CD14-positive monocyte (primary cell): ENCODE data around the gene PPFIA1. TPM values are rescaled to one million over a fixed set of nuclear protein-coding genes. Genes with fewer than 3 reads are reported as not detected.

ENCODE experiments used
- DNase-seq, 3 donors: peaks; one replicate each; pipeline ENCODE4 v3.0.0-alpha.2; 2011 to 2022
- H2AFZ ChIP-seq: 2 replicates; pipeline ENCODE4 v1.6.0; 2012; ENCODE audit warnings: mild to moderate bottlenecking, low read depth, low read length, inconsistent platforms; ENCODE audit not compliant: insufficient read depth, poor library complexity, severe bottlenecking
- H3K27ac ChIP-seq, 2 donors: 1 replicate in 1 of 2; 2 replicates in 1 of 2; pipeline ENCODE4 v1.5.1; 2012 to 2013; ENCODE audit warnings: low read length in 2 of 2, control low read depth in 1 of 2, inconsistent platforms in 1 of 2, low read depth in 1 of 2, mild to moderate bottlenecking in 1 of 2
- H3K27me3 ChIP-seq, 2 donors: one replicate each; pipeline versions ENCODE4 v1.6.0 to v1.6.1; 2011 to 2013; ENCODE audit warnings: low read length in 2 of 2; ENCODE audit not compliant: control insufficient read depth in 2 of 2, insufficient read depth in 2 of 2
- H3K36me3 ChIP-seq, 2 donors: replicated peaks in 1 of 2; 1 replicate in 1 of 2; 2 replicates in 1 of 2; pipeline versions ENCODE4 v1.5.1 to v1.6.1; 2012 to 2013; ENCODE audit warnings: low read length in 2 of 2, control low read depth in 1 of 2, inconsistent platforms in 1 of 2, mild to moderate bottlenecking in 1 of 2; ENCODE audit not compliant: insufficient read depth in 2 of 2, control insufficient read depth in 1 of 2
- H3K4me1 ChIP-seq, 2 donors: 1 replicate in 1 of 2; 2 replicates in 1 of 2; pipeline versions ENCODE4 v1.5.1 to v1.6.1; 2012 to 2013; ENCODE audit warnings: low read length in 2 of 2, control low read depth in 1 of 2, inconsistent platforms in 1 of 2, mild to moderate bottlenecking in 1 of 2, moderate library complexity in 1 of 2; ENCODE audit not compliant: insufficient read depth in 2 of 2, control insufficient read depth in 1 of 2
- H3K4me2 ChIP-seq: replicated peaks from 2 replicates; pipeline ENCODE3; 2012; ENCODE audit warnings: low read length, moderate library complexity, mild to moderate bottlenecking; ENCODE audit not compliant: poor library complexity, severe bottlenecking; ENCODE audit errors: extremely low read depth
- H3K4me3 ChIP-seq, 3 experiments: fragments of 200-600 bp in 1 of 3; sonication (generic) in 1 of 3; replicated peaks in 1 of 3; 1 replicate in 2 of 3; 2 replicates in 1 of 3; pipeline ENCODE4 v1.5.1; 2011 to 2013; ENCODE audit warnings: low read length in 3 of 3, mild to moderate bottlenecking in 3 of 3, control low read depth in 2 of 3, low read depth in 2 of 3, inconsistent platforms in 1 of 3, moderate library complexity in 1 of 3
- H3K79me2 ChIP-seq: 2 replicates; pipeline ENCODE4 v1.6.0; 2012; ENCODE audit warnings: mild to moderate bottlenecking, control low read depth, inconsistent platforms, low read length, moderate library complexity; ENCODE audit not compliant: insufficient read depth
- H3K9ac ChIP-seq: 2 replicates; pipeline ENCODE4 v1.6.0; 2017; ENCODE audit warnings: low read length, mild to moderate bottlenecking; ENCODE audit not compliant: insufficient read depth, poor library complexity, severe bottlenecking
- H3K9me3 ChIP-seq, 2 donors: replicated peaks in 1 of 2; 1 replicate in 1 of 2; 2 replicates in 1 of 2; pipeline versions ENCODE4 v1.5.1 to v1.6.1; 2012 to 2013; ENCODE audit warnings: low read length in 2 of 2, control low read depth in 1 of 2; ENCODE audit not compliant: control insufficient read depth in 1 of 2, insufficient read depth in 1 of 2
- H4K20me1 ChIP-seq: 2 replicates; pipeline ENCODE4 v1.6.0; 2012; ENCODE audit warnings: mild to moderate bottlenecking, low read length, control low read depth, moderate library complexity; ENCODE audit not compliant: insufficient read depth
- H3K27ac Mint-ChIP-seq, 7 donors: one replicate each; pipeline ENCODE4 v1.8.0; 2020; ENCODE audit warnings: mild to moderate bottlenecking in 7 of 7, mixed read lengths in 7 of 7, moderate library complexity in 6 of 7, inconsistent platforms in 2 of 7
- H3K27me3 Mint-ChIP-seq, 3 donors: one replicate each; pipeline ENCODE4 v1.8.0; 2021 to 2022; ENCODE audit warnings: low read depth in 3 of 3, mild to moderate bottlenecking in 3 of 3, mixed read lengths in 3 of 3, moderate library complexity in 3 of 3, inconsistent platforms in 1 of 3
- H3K36me3 Mint-ChIP-seq, 2 donors: one replicate each; pipeline ENCODE4 v1.8.0; 2020; ENCODE audit warnings: mixed read lengths in 2 of 2, inconsistent platforms in 1 of 2, mild to moderate bottlenecking in 1 of 2
- H3K4me1 Mint-ChIP-seq: one replicate; pipeline ENCODE4 v1.8.0; 2020; ENCODE audit warnings: mild to moderate bottlenecking, mixed read lengths
- H3K4me3 Mint-ChIP-seq, 2 donors: one replicate each; pipeline ENCODE4 v1.8.0; 2020; ENCODE audit warnings: mild to moderate bottlenecking in 2 of 2, mixed read lengths in 2 of 2, moderate library complexity in 1 of 2
- H3K9me3 Mint-ChIP-seq, 7 donors: one replicate each; pipeline ENCODE4 v1.8.0; 2020 to 2022; ENCODE audit warnings: mixed read lengths in 7 of 7, mild to moderate bottlenecking in 6 of 7, moderate library complexity in 6 of 7, inconsistent platforms in 2 of 7
- WGBS: methylation state at CpG from one replicate; pipeline ENCODE4 v1.1.5; 2013; ENCODE audit warnings: missing lambda C conversion rate; ENCODE audit not compliant: insufficient coverage; 5-methylcytosine and 5-hydroxymethylcytosine counted together
- intact Hi-C, 2 donors: fragments of 100-400 bp; cut with micrococcal nuclease; formaldehyde crosslinking; loops; one replicate each; pipeline versions ENCODE4 v1.15.0 to v1.15.1; 2023
- polyA plus RNA-seq, 3 donors: library from polyadenylated mRNA; depleted of rRNA in 1 of 3; unstranded in 2 of 3; stranded (reverse) in 1 of 3; fragments of 300-500 nt in 2 of 3; fragments of >200 nt in 1 of 3; fragmentation: Illumina TruSeq in 2 of 3; gene quantifications; 1 replicate in 2 of 3; 2 replicates in 1 of 3; pipeline ENCODE4 v1.2.3, GENCODE V29; 2012 to 2021
- TF ChIP-seq, protein P1 (sequence below): fragments of 200-600 bp; IDR thresholded peaks from one replicate; pipeline ENCODE4 v1.8.0; 2022; ENCODE audit warnings: antibody characterized with exemption, mild to moderate bottlenecking

PPFIA1 gene
- polyA plus RNA-seq, 3 donors = 7.5 to 65.7 (median 15.5) TPM

DNA sequence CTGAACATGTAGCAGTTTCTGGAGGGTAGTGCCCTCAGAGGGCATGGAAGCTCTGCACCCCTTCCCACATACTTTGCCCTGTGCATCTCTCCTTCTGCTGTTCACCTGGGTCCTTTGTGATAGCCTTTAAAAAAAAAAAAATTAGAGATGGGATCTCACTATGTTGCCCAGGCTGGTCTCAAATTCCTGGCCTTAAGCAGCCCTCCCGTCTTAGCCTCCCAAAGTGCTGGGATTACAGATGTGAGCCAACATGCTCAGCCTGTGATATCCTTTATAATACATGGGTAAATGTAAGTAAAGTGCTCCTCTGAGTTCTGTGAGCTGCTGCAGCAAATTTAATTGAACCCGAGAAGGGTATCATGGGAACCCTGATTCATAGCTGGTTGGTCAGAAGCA lies 33.7 kb downstream of the PPFIA1 start:
- Histone ChIP-seq H3K79me2 (peaks cover 55% of the 10 kb centered on the region), H3K27me3 (no peaks in the 10 kb centered on the region), H4K20me1 (peaks cover 65% of the 10 kb centered on the region), H3K9me3 (no peaks in the 10 kb centered on the region), H3K4me2 (no peak overlapping the region), H3K4me1 (no peaks in the 10 kb centered on the region), H3K4me3 (no peak overlapping the region), H3K36me3 (peaks cover 26 to 94% of the 10 kb centered on the region in 2 donors), H2AFZ (no peak overlapping the region), H3K27ac (peak overlapping the region in 1 of 2 donors; percentile 3), H3K9ac (no peak overlapping the region)
- peaks cover 8% of the 10 kb centered on the region for H3K4me1 Mint-ChIP-seq
- TF ChIP-seq, protein P1, sequence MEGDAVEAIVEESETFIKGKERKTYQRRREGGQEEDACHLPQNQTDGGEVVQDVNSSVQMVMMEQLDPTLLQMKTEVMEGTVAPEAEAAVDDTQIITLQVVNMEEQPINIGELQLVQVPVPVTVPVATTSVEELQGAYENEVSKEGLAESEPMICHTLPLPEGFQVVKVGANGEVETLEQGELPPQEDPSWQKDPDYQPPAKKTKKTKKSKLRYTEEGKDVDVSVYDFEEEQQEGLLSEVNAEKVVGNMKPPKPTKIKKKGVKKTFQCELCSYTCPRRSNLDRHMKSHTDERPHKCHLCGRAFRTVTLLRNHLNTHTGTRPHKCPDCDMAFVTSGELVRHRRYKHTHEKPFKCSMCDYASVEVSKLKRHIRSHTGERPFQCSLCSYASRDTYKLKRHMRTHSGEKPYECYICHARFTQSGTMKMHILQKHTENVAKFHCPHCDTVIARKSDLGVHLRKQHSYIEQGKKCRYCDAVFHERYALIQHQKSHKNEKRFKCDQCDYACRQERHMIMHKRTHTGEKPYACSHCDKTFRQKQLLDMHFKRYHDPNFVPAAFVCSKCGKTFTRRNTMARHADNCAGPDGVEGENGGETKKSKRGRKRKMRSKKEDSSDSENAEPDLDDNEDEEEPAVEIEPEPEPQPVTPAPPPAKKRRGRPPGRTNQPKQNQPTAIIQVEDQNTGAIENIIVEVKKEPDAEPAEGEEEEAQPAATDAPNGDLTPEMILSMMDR = no peak
- H3K27ac Mint-ChIP-seq = peak overlapping the region in 2 of 7 donors; percentile 16 to 46
- no peaks in the 10 kb centered on the region for H3K9me3 Mint-ChIP-seq
- intact Hi-C loops = no loop called here
- H3K36me3 Mint-ChIP-seq = peaks cover 61 to 64% of the 10 kb centered on the region in 2 donors
- no peak for DNase-seq
- no peak overlapping the region for H3K4me3 Mint-ChIP-seq
- 100% methylated on average over 2 of the region's 2 CpGs for WGBS
- H3K27me3 Mint-ChIP-seq = peaks cover 0 to 1% (median 0%) of the 10 kb centered on the region in 3 donors

DNA sequence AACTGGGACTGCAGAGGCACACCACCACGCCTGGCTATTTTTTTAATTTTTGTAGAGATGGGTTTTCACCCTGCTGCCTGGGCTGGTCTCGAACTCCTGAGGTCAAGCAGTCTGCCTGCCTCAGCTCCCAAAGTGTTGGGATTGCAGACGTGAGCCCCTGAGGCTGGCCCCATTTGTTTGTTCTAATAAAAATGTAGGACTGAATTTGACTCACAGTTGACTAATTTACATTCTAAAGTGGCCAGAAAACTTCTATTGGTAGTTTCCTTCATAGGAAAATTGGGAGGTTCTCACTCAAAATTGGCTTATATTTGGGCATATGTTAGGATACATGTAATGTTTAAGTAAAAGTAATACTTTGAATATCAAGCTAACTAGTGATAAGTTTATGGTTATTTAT lies 35.0 kb downstream of the PPFIA1 start:
- no peaks in the 10 kb centered on the region for H3K4me1 ChIP-seq
- Mint-ChIP-seq H3K27me3 (peaks cover 0 to 1% (median 0%) of the 10 kb centered on the region in 3 donors), H3K4me3 (no peak overlapping the region), H3K4me1 (peaks cover 8% of the 10 kb centered on the region), H3K36me3 (peaks cover 62 to 64% of the 10 kb centered on the region in 2 donors), H3K9me3 (no peaks in the 10 kb centered on the region), H3K27ac (no peak overlapping the region)
- TF ChIP-seq, protein P1 = no peak
- no peak overlapping the region for H2AFZ ChIP-seq
- intact Hi-C loops = no loop called here
- peaks cover 25 to 96% of the 10 kb centered on the region in 2 donors for H3K36me3 ChIP-seq
- no peak overlapping the region for H3K4me3 ChIP-seq
- H3K79me2 ChIP-seq = peaks cover 60% of the 10 kb centered on the region
- H3K9me3 ChIP-seq = no peaks in the 10 kb centered on the region
- no peak overlapping the region for H3K4me2 ChIP-seq
- WGBS = 100% methylated on average over 1 of the region's 3 CpGs
- H3K9ac ChIP-seq = no peak overlapping the region
- H3K27ac ChIP-seq = peak overlapping the region in 1 of 2 donors; percentile 3
- no peaks in the 10 kb centered on the region for H3K27me3 ChIP-seq
- H4K20me1 ChIP-seq = peaks cover 52% of the 10 kb centered on the region
- no peak for DNase-seq
